Liver (tissue), 9 donors: Measurements from ENCODE around the gene CDCP2. TPM values are rescaled to one million over a fixed set of nuclear protein-coding genes. Genes with fewer than 3 reads are reported as not detected.

ENCODE experiments used
- DNase-seq: peaks from one replicate; pipeline ENCODE4 v3.0.0-alpha.2; 2017; ENCODE audit warnings: low spot score
- H3K27ac ChIP-seq, 2 donors: one replicate each; pipeline ENCODE4 v1.7.0; 2013; ENCODE audit warnings: inconsistent platforms in 2 of 2, low read length in 2 of 2, control low read depth in 1 of 2, low read depth in 1 of 2, mild to moderate bottlenecking in 1 of 2
- H3K27me3 ChIP-seq, 4 donors: one replicate each; pipeline versions ENCODE4 v1.6.1 to v1.7.0; 2013; ENCODE audit warnings: low read length in 3 of 4, inconsistent platforms in 1 of 4, mild to moderate bottlenecking in 1 of 4, moderate library complexity in 1 of 4; ENCODE audit not compliant: control insufficient read depth in 4 of 4, insufficient read depth in 4 of 4
- H3K36me3 ChIP-seq, 4 donors: one replicate each; pipeline versions ENCODE4 v1.6.1 to v1.7.0; 2013; ENCODE audit warnings: low read length in 3 of 4, mild to moderate bottlenecking in 3 of 4, low read depth in 1 of 4, moderate library complexity in 1 of 4; ENCODE audit not compliant: control insufficient read depth in 4 of 4, insufficient read depth in 3 of 4
- H3K4me1 ChIP-seq, 4 donors: one replicate each; pipeline versions ENCODE4 v1.6.1 to v1.7.0; 2013; ENCODE audit warnings: low read length in 3 of 4, mild to moderate bottlenecking in 3 of 4, moderate library complexity in 1 of 4; ENCODE audit not compliant: control insufficient read depth in 4 of 4, insufficient read depth in 4 of 4
- H3K4me3 ChIP-seq, 3 donors: one replicate each; pipeline versions ENCODE4 v1.6.1 to v1.7.0; 2013; ENCODE audit warnings: low read length in 3 of 3, control low read depth in 1 of 3, low read depth in 1 of 3, mild to moderate bottlenecking in 1 of 3
- H3K9ac ChIP-seq, 2 donors: one replicate each; pipeline ENCODE4 v1.7.0; 2013; ENCODE audit warnings: low read length in 2 of 2, mild to moderate bottlenecking in 2 of 2, moderate library complexity in 2 of 2, control low read depth in 1 of 2, low read depth in 1 of 2
- H3K9me3 ChIP-seq, 4 donors: one replicate each; pipeline versions ENCODE4 v1.6.1 to v1.7.0; 2013; ENCODE audit warnings: low read length in 3 of 4; ENCODE audit not compliant: control insufficient read depth in 4 of 4
- EGR1 ChIP-seq, 2 donors: IDR thresholded peaks; 2 replicates each; pipeline ENCODE4 v1.6.1; 2016 to 2018; ENCODE audit warnings: antibody characterized with exemption in 2 of 2, low read depth in 2 of 2
- FOXA1 ChIP-seq: IDR thresholded peaks from 2 replicates; pipeline ENCODE4 v1.6.1; 2016; ENCODE audit warnings: antibody characterized with exemption
- HNF4A ChIP-seq, 2 donors: conservative IDR thresholded peaks; 2 replicates each; pipeline ENCODE4 v1.6.1; 2016; ENCODE audit warnings: antibody characterized with exemption in 2 of 2, mild to moderate bottlenecking in 2 of 2
- HNF4G ChIP-seq: IDR thresholded peaks from 2 replicates; pipeline ENCODE4 v1.6.1; 2016; ENCODE audit warnings: antibody characterized with exemption
- NR2F2 ChIP-seq: IDR thresholded peaks from 2 replicates; pipeline ENCODE4 v1.6.1; 2016; ENCODE audit warnings: antibody characterized with exemption
- RAD21 ChIP-seq, 2 donors: IDR thresholded peaks; 2 replicates each; pipeline ENCODE4 v1.6.1; 2016; ENCODE audit warnings: antibody characterized with exemption in 2 of 2, mild to moderate bottlenecking in 2 of 2
- RXRA ChIP-seq, 2 donors: IDR thresholded peaks; 2 replicates each; pipeline ENCODE4 v1.6.1; 2017 to 2018; ENCODE audit warnings: antibody characterized with exemption in 2 of 2, mild to moderate bottlenecking in 1 of 2
- SP1 ChIP-seq: IDR thresholded peaks from 2 replicates; pipeline ENCODE4 v1.6.1; 2018; ENCODE audit warnings: antibody characterized with exemption, mild to moderate bottlenecking
- TAF1 ChIP-seq: conservative IDR thresholded peaks from 2 replicates; pipeline ENCODE4 v1.6.1; 2016; ENCODE audit warnings: antibody characterized with exemption, mild to moderate bottlenecking
- YY1 ChIP-seq: IDR thresholded peaks from 2 replicates; pipeline ENCODE4 v1.6.1; 2016; ENCODE audit warnings: antibody characterized with exemption, mild to moderate bottlenecking
- WGBS: extraction: QIAGEN DNeasy Blood & Tissue Kit; methylation state at CpG from one replicate; pipeline ENCODE4 v1.1.7; 2013; 5-methylcytosine and 5-hydroxymethylcytosine counted together
- polyA plus RNA-seq, 2 donors: library from polyadenylated mRNA; stranded (reverse) in 1 of 2; unstranded in 1 of 2; fragments of 200-250 nt in 1 of 2; fragments of >200 nt in 1 of 2; fragmentation: Nextera tagmentation in 1 of 2; extraction: Ambion mirVana in 1 of 2; gene quantifications; one replicate each; pipeline versions ENCODE4 v1.2.1 to v1.2.3, GENCODE V29; 2013 to 2015
- total RNA-seq, 2 donors: library from RNA; depleted of rRNA; stranded (reverse); fragments of >200 nt; gene quantifications; one replicate each; pipeline ENCODE4 v1.2.3, GENCODE V29; 2014
- TF ChIP-seq, protein P1 (sequence below): IDR thresholded peaks from 2 replicates; pipeline ENCODE4 v1.6.1; 2016; ENCODE audit warnings: antibody characterized with exemption
- TF ChIP-seq, protein P2 (sequence below): fragments of 150-350 bp; IDR thresholded peaks from 2 replicates; pipeline ENCODE4 v1.5.1; 2017; ENCODE audit warnings: improper control_type of control experiment, low read depth, low read length; ENCODE audit not compliant: missing input control
- TF ChIP-seq, protein P3 (sequence below): IDR thresholded peaks from 2 replicates; pipeline ENCODE4 v1.6.1; 2016; ENCODE audit warnings: antibody characterized with exemption, mild to moderate bottlenecking
- TF ChIP-seq, protein P4 (sequence below): IDR thresholded peaks from 2 replicates; pipeline ENCODE4 v1.6.1; 2016; ENCODE audit warnings: antibody characterized with exemption
- donor health status: healthy.
- donor health status: healthy.
- donor health status: healthy.
- donor health status: healthy.
- donor health status: healthy.

The CDCP2 gene
- total and polyA plus RNA-seq, 4 donors, result under 0.01 TPM; not detected in 3

DNA sequence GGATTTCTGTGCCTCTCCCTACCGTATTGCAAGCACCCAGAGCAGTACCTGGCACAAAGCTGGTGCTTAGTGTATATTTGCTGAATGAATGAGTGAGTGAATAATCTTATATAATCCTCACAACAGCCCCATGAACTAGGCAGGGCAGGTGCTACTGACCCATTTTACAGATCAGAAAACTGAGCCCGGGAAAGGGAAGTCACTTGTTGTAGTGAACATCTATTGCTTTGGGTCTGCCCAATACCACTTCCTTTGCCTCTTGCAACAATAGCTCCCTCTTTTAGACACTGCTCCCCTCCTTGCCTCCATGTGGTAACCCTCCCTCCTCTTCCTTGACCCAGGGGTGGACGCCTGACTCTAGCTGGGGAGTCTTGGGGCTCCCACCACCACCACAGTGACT, 3.1 kb downstream of the CDCP2 start:
- 94% methylated on average over 3 of the region's 3 CpGs for WGBS
- no peak overlapping the region for H3K27ac ChIP-seq
- no peak for TF ChIP-seq RXRA (IDR thresholded peaks at IDR 0.05)
- no peak for TF ChIP-seq EGR1 (IDR thresholded peaks at IDR 0.05; ENCODE audit: low read depth in 2 of 2)
- no peak for TF ChIP-seq TAF1
- TF ChIP-seq SP1, result no peak
- TF ChIP-seq RAD21 (IDR thresholded peaks at IDR 0.05), result no peak
- TF ChIP-seq, protein P1, sequence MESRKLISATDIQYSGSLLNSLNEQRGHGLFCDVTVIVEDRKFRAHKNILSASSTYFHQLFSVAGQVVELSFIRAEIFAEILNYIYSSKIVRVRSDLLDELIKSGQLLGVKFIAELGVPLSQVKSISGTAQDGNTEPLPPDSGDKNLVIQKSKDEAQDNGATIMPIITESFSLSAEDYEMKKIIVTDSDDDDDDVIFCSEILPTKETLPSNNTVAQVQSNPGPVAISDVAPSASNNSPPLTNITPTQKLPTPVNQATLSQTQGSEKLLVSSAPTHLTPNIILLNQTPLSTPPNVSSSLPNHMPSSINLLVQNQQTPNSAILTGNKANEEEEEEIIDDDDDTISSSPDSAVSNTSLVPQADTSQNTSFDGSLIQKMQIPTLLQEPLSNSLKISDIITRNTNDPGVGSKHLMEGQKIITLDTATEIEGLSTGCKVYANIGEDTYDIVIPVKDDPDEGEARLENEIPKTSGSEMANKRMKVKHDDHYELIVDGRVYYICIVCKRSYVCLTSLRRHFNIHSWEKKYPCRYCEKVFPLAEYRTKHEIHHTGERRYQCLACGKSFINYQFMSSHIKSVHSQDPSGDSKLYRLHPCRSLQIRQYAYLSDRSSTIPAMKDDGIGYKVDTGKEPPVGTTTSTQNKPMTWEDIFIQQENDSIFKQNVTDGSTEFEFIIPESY, result no peak
- TF ChIP-seq NR2F2, result no peak
- no peak for TF ChIP-seq FOXA1
- TF ChIP-seq, protein P2, sequence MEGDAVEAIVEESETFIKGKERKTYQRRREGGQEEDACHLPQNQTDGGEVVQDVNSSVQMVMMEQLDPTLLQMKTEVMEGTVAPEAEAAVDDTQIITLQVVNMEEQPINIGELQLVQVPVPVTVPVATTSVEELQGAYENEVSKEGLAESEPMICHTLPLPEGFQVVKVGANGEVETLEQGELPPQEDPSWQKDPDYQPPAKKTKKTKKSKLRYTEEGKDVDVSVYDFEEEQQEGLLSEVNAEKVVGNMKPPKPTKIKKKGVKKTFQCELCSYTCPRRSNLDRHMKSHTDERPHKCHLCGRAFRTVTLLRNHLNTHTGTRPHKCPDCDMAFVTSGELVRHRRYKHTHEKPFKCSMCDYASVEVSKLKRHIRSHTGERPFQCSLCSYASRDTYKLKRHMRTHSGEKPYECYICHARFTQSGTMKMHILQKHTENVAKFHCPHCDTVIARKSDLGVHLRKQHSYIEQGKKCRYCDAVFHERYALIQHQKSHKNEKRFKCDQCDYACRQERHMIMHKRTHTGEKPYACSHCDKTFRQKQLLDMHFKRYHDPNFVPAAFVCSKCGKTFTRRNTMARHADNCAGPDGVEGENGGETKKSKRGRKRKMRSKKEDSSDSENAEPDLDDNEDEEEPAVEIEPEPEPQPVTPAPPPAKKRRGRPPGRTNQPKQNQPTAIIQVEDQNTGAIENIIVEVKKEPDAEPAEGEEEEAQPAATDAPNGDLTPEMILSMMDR, result no peak
- TF ChIP-seq YY1, result no peak

DNA sequence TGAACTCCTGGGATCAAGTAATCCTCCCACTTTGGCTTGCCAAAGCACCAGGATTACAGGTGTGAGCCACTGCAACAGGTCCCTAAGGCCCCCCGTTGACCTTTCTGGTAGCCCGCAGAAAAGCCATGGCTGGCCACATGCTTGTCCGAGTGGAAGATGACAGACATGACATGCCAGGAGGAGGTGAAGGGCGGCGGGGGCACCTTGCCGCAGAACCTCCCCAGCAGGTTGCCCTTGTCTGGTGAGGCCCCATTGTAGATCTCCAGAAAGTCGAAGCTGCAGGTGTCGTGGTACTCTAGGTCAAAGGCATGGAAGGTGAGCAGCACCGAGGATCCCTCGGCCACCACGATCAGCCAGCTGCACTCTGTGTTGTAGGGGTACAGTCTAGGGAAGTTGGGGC, 8.4 kb downstream of the CDCP2 start:
- Histone ChIP-seq H3K9ac (no peak overlapping the region), H3K36me3 (no peaks in the 10 kb centered on the region), H3K4me1 (no peaks in the 10 kb centered on the region), H3K9me3 (no peaks in the 10 kb centered on the region), H3K4me3 (no peak overlapping the region), H3K27ac (no peak overlapping the region), H3K27me3 (no peaks in the 10 kb centered on the region)
- WGBS, result 96% methylated on average over 11 of the region's 11 CpGs
- no peak for DNase-seq
- TF ChIP-seq EGR1 (IDR thresholded peaks at IDR 0.05; ENCODE audit: low read depth in 2 of 2), result no peak
- TF ChIP-seq TAF1, result no peak
- TF ChIP-seq SP1, result no peak

More for the DNA sequence above, 3.1 kb downstream of the CDCP2 start:
- H3K9ac ChIP-seq, result no peak overlapping the region
- DNase-seq, result no peak
- H3K4me1 ChIP-seq, result peaks cover 4 to 9% (median 7%) of the 10 kb centered on the region in 4 donors
- no peaks in the 10 kb centered on the region for H3K27me3 ChIP-seq
- H3K9me3 ChIP-seq, result no peaks in the 10 kb centered on the region
- H3K4me3 ChIP-seq, result no peak overlapping the region
- no peaks in the 10 kb centered on the region for H3K36me3 ChIP-seq

DNA sequence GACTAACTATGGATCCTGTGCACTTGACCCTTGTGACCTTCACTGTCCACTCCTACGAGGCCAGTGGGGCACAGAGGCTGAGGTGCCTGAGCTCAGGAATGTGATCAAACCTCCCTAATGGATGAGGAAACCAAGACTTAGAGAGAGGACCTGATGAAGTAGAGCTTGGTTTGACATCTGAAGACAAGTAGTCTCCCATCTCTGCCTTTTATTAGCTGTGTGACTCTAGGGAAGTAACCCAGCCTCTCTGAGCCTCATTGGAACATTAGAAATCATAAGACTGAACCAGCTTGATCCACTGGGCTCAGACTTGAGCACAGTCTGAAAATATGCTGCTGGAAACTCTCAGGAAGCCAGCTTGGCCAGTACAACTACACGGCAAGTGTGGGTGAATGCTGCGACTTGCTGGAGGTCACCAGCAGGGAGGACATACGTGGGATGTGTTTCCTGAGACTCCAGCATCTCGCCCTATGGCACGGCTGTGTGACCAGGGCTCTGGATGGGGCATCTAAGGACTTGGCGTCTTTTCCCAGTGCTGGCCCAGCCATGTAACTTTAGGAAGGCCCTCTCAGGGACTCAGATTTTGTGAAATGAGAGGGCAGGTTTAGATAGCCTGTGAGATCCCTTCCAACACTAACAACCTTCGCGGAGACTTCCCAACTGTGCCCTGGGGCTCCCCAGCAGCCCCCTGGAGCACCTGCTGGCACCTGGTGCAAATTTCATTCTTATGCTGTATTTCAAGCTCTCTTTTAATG, 10.5 kb downstream of the CDCP2 start:
- H3K9me3 ChIP-seq, result no peaks in the 10 kb centered on the region
- no peak overlapping the region for H3K9ac ChIP-seq
- no peaks in the 10 kb centered on the region for H3K36me3 ChIP-seq
- H3K4me1 ChIP-seq, result no peaks in the 10 kb centered on the region
- DNase-seq, result no peak
- H3K27me3 ChIP-seq, result no peaks in the 10 kb centered on the region
- H3K4me3 ChIP-seq, result no peak overlapping the region
- 78% methylated on average over 9 of the region's 9 CpGs for WGBS
- H3K27ac ChIP-seq, result no peak overlapping the region
- TF ChIP-seq, protein P3, sequence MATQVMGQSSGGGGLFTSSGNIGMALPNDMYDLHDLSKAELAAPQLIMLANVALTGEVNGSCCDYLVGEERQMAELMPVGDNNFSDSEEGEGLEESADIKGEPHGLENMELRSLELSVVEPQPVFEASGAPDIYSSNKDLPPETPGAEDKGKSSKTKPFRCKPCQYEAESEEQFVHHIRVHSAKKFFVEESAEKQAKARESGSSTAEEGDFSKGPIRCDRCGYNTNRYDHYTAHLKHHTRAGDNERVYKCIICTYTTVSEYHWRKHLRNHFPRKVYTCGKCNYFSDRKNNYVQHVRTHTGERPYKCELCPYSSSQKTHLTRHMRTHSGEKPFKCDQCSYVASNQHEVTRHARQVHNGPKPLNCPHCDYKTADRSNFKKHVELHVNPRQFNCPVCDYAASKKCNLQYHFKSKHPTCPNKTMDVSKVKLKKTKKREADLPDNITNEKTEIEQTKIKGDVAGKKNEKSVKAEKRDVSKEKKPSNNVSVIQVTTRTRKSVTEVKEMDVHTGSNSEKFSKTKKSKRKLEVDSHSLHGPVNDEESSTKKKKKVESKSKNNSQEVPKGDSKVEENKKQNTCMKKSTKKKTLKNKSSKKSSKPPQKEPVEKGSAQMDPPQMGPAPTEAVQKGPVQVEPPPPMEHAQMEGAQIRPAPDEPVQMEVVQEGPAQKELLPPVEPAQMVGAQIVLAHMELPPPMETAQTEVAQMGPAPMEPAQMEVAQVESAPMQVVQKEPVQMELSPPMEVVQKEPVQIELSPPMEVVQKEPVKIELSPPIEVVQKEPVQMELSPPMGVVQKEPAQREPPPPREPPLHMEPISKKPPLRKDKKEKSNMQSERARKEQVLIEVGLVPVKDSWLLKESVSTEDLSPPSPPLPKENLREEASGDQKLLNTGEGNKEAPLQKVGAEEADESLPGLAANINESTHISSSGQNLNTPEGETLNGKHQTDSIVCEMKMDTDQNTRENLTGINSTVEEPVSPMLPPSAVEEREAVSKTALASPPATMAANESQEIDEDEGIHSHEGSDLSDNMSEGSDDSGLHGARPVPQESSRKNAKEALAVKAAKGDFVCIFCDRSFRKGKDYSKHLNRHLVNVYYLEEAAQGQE, result no peak
- TF ChIP-seq, protein P4, sequence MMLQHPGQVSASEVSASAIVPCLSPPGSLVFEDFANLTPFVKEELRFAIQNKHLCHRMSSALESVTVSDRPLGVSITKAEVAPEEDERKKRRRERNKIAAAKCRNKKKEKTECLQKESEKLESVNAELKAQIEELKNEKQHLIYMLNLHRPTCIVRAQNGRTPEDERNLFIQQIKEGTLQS, result no peak
- TF ChIP-seq, protein P1, result no peak
- TF ChIP-seq HNF4G (no peak), RXRA (IDR thresholded peaks at IDR 0.05) (no peak), FOXA1 (no peak), HNF4A (conservative IDR thresholded peaks at IDR 0.05) (no peak)
- TF ChIP-seq, protein P2, result no peak
